Metanephros (tissue), 2 donors: Measurements from ENCODE around the gene AMER2. TPM values are rescaled to one million over a fixed set of nuclear protein-coding genes. Genes with fewer than 3 reads are reported as not detected.

Experiments used
- small RNA-seq: library from RNA; depleted of rRNA; stranded (forward); fragments of <200 nt; gene quantifications from one replicate; pipeline ENCODE3, GENCODE V24; 2014; ENCODE audit warnings: low replicate concordance
- total RNA-seq: library from RNA; depleted of rRNA; stranded (reverse); fragments of >200 nt; gene quantifications from one replicate; pipeline ENCODE4 v1.2.3, GENCODE V29; 2014

AMER2 gene, protein sequence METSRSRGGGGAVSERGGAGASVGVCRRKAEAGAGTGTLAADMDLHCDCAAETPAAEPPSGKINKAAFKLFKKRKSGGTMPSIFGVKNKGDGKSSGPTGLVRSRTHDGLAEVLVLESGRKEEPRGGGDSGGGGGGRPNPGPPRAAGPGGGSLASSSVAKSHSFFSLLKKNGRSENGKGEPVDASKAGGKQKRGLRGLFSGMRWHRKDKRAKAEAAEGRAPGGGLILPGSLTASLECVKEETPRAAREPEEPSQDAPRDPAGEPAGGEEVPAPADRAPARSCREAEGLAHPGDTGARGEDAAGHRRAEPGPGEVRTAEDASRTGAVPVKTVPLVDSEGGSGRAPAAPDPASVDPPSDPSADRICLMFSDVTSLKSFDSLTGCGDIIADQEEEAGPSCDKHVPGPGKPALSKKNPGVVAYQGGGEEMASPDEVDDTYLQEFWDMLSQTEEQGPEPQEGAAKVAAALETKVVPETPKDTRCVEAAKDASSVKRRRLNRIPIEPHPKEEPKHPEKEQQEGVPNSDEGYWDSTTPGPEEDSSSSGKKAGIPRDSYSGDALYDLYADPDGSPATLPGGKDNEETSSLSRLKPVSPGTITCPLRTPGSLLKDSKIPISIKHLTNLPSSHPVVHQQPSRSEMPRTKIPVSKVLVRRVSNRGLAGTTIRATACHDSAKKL
- total RNA-seq, result 0.35 TPM

GRCh38 chr13:25171517-25172302 lies at the start of gene AMER2:
TSS of gene AMER2 (minus strand) at chr13:25172288. CDS start at chr13:25171619, 669 bp downstream.

Small RNA genes lying within 50 kb of the gene (small RNA-seq; reads per million reads assigned to genes)
- gene AL359757.1, result not detected
- not detected for gene AL359757.2

Other genes with a start within 250 kb of the AMER2 start
- gene PABPC3, start 76.2 kb downstream of the AMER2 start, total RNA-seq, result 0.23 TPM
- gene MTMR6, start 115.2 kb upstream of the AMER2 start, total RNA-seq, result 16.6 TPM
- 66.5 TPM for gene NUP58, start 129.3 kb upstream of the AMER2 start, total RNA-seq
- gene ATP8A2, start 199.7 kb upstream of the AMER2 start, total RNA-seq, result 4.1 TPM